Naive thymus-derived CD8-positive, alpha-beta T cell (primary cell): ENCODE results near the gene MTMR4. TPM values are rescaled to one million over a fixed set of nuclear protein-coding genes. Genes with fewer than 3 reads are reported as not detected.

Experiments used
- ATAC-seq, 2 donors: fragments of 150-1000 bp; cut with Tn5 transposase in 1 of 2; sonication (Bioruptor Pico), chemical (Tn5 transposase) in 1 of 2; 1 replicate in 1 of 2; 2 replicates in 1 of 2; pipeline ENCODE4 v1.10.0; 2021; ENCODE audit warnings: mild to moderate bottlenecking in 2 of 2, moderate library complexity in 2 of 2
- POLR2A ChIA-PET: fragments of 350-600 bp; sonication (Branson Sonifier 250); formaldehyde crosslinking; loops from one replicate; lab custom pipeline; 2021; ENCODE audit warnings: antibody characterized with exemption; lab: Charles Lee
- DNase-seq, 10 donors: peaks; one replicate each; pipeline versions ENCODE4 v3.0.0 to v3.0.0-alpha.2; 2020 to 2022
- H3K27ac Mint-ChIP-seq, 10 donors: one replicate each; pipeline ENCODE4 v1.8.0; 2020 to 2022; ENCODE audit warnings: mild to moderate bottlenecking in 10 of 10, mixed read lengths in 10 of 10, moderate library complexity in 4 of 10, inconsistent platforms in 1 of 10
- H3K27me3 Mint-ChIP-seq, 5 donors: one replicate each; pipeline ENCODE4 v1.8.0; 2021 to 2022; ENCODE audit warnings: mixed read lengths in 5 of 5
- H3K36me3 Mint-ChIP-seq, 3 donors: one replicate each; pipeline ENCODE4 v1.8.0; 2020 to 2022; ENCODE audit warnings: mixed read lengths in 3 of 3, mild to moderate bottlenecking in 2 of 3, inconsistent platforms in 1 of 3
- H3K4me1 Mint-ChIP-seq, 4 donors: one replicate each; pipeline ENCODE4 v1.8.0; 2021 to 2022; ENCODE audit warnings: mixed read lengths in 4 of 4
- H3K4me3 Mint-ChIP-seq, 10 donors: one replicate each; pipeline ENCODE4 v1.8.0; 2020 to 2022; ENCODE audit warnings: mild to moderate bottlenecking in 10 of 10, mixed read lengths in 10 of 10, moderate library complexity in 6 of 10, inconsistent platforms in 1 of 10
- H3K9me3 Mint-ChIP-seq, 9 donors: one replicate each; pipeline ENCODE4 v1.8.0; 2020 to 2022; ENCODE audit warnings: mixed read lengths in 9 of 9, mild to moderate bottlenecking in 3 of 9, inconsistent platforms in 1 of 9, moderate library complexity in 1 of 9
- polyA plus RNA-seq, 3 donors: library from polyadenylated mRNA; unstranded; fragments of 300-500 nt; fragmentation: Illumina TruSeq; gene quantifications; one replicate each; pipeline ENCODE4 v1.2.3, GENCODE V29; 2021
- total RNA-seq, 8 experiments: library from RNA in 2 of 8; stranded (reverse) in 2 of 8; gene quantifications; one replicate each; pipeline ENCODE4 v1.2.3 and lab custom pipeline; 2021 to 2026

MTMR4 gene
- total and polyA plus RNA-seq, 5 experiments from 2014 or later: 14.8 to 54.6 (median 22.4) TPM

- H3K27ac Mint-ChIP-seq: peak overlapping the region in 5 of 10 donors; percentile 20 to 92 (median 28)
- no peaks in the 10 kb centered on the region for H3K9me3 Mint-ChIP-seq
- ATAC-seq: no peak
- no peaks in the 10 kb centered on the region for H3K27me3 Mint-ChIP-seq
- peak overlapping the region in 2 of 10 donors; percentile 22 to 51 for H3K4me3 Mint-ChIP-seq
- POLR2A ChIA-PET: no interaction called here
- H3K36me3 Mint-ChIP-seq: no peaks in the 10 kb centered on the region
- peaks cover 13 to 33% (median 20%) of the 10 kb centered on the region in 4 donors for H3K4me1 Mint-ChIP-seq
- DNase-seq: no peak
Observed at GRCh38 chr17:58520843-58521430, 6.5 kb upstream of the MTMR4 start.

- peak overlapping the region; percentile 77 to 98 (median 96) for H3K4me3 Mint-ChIP-seq
- H3K27me3 Mint-ChIP-seq: no peaks in the 10 kb centered on the region
- H3K36me3 Mint-ChIP-seq: peaks cover 0 to 2% (median 0%) of the 10 kb centered on the region in 3 donors
- ATAC-seq (peak; percentile 81 to 84), DNase-seq (peak; percentile 94 to 100 (median 100))
- H3K4me1 Mint-ChIP-seq: peaks cover 30 to 53% (median 40%) of the 10 kb centered on the region in 4 donors
- H3K27ac Mint-ChIP-seq: peak overlapping the region; percentile 91 to 98 (median 92)
- H3K9me3 Mint-ChIP-seq: no peaks in the 10 kb centered on the region
- POLR2A ChIA-PET: interaction anchor here (0.6 to 2.7 kb wide), 21 partner anchors 9 to 1433 kb away, joined by 3 to 23 read pairs (median 4); partner anchors contain the start of genes AKAP1, HSF5, RAD51C and TEX14
Observed at GRCh38 chr17:58517928-58518609, 3.6 kb upstream of the MTMR4 start.

GRCh38 chr17:58517378-58517927 is 3.0 kb upstream of the MTMR4 start:
- POLR2A ChIA-PET: interaction anchor here (0.6 to 2.7 kb wide), 7 partner anchors 14 to 1432 kb away, joined by 3 to 21 read pairs (median 3); partner anchors contain the start of genes AKAP1, HSF5 and TRIM37
- H3K4me3 Mint-ChIP-seq: peak overlapping the region; percentile 77 to 98 (median 96)
- no peaks in the 10 kb centered on the region for H3K9me3 Mint-ChIP-seq
- H3K4me1 Mint-ChIP-seq: peaks cover 34 to 57% (median 45%) of the 10 kb centered on the region in 4 donors
- peak overlapping the region; percentile 91 to 98 (median 92) for H3K27ac Mint-ChIP-seq
- no peaks in the 10 kb centered on the region for H3K27me3 Mint-ChIP-seq
- ATAC-seq: no peak
- H3K36me3 Mint-ChIP-seq: peaks cover 0 to 5% (median 0%) of the 10 kb centered on the region in 3 donors
- no peak for DNase-seq

- no peaks in the 10 kb centered on the region for H3K27me3 Mint-ChIP-seq
- H3K4me3 Mint-ChIP-seq: peak overlapping the region; percentile 77 to 98 (median 96)
- DNase-seq (no peak), ATAC-seq (no peak)
- POLR2A ChIA-PET: interaction anchor here (0.6 to 2.7 kb wide), 6 partner anchors 29 to 590 kb away, joined by 3 to 13 read pairs (median 4); partner anchors contain the start of genes HSF5, RAD51C and TRIM37
- H3K4me1 Mint-ChIP-seq: peaks cover 34 to 62% (median 48%) of the 10 kb centered on the region in 4 donors
- peaks cover 0 to 11% (median 0%) of the 10 kb centered on the region in 3 donors for H3K36me3 Mint-ChIP-seq
- no peaks in the 10 kb centered on the region for H3K9me3 Mint-ChIP-seq
- peak overlapping the region in 9 of 10 donors; percentile 91 to 98 (median 93) for H3K27ac Mint-ChIP-seq
Observed at GRCh38 chr17:58516644-58517377, 2.4 kb upstream of the MTMR4 start.

- Mint-ChIP-seq H3K4me1 (peaks cover 37 to 66% (median 56%) of the 10 kb centered on the region in 4 donors), H3K4me3 (peak overlapping the region; percentile 76 to 98 (median 81)), H3K27ac (peak overlapping the region in 9 of 10 donors; percentile 34 to 92 (median 87)), H3K36me3 (peaks cover 5 to 26% (median 6%) of the 10 kb centered on the region in 3 donors), H3K9me3 (no peaks in the 10 kb centered on the region), H3K27me3 (no peaks in the 10 kb centered on the region)
- DNase-seq: no peak
- no peak for ATAC-seq
- POLR2A ChIA-PET: interaction anchor here (0.6 to 1.8 kb wide), 11 partner anchors 28 to 1558 kb away, joined by 3 to 13 read pairs (median 4); partner anchors contain the start of genes CLTC, HSF5, PRR11 and RAD51C
Observed at GRCh38 chr17:58515286-58515685, 848 bp upstream of the MTMR4 start.

- POLR2A ChIA-PET: interaction anchor here (1.4 to 2.4 kb wide), 8 partner anchors 27 to 641 kb away, joined by 3 to 13 read pairs (median 4); partner anchors contain the start of genes HSF5, PRR11, SKA2 and SUPT4H1
- peak overlapping the region; percentile 76 to 98 (median 81) for H3K4me3 Mint-ChIP-seq
- H3K9me3 Mint-ChIP-seq: no peaks in the 10 kb centered on the region
- no peaks in the 10 kb centered on the region for H3K27me3 Mint-ChIP-seq
- peaks cover 40 to 62% (median 58%) of the 10 kb centered on the region in 4 donors for H3K4me1 Mint-ChIP-seq
- peaks cover 6 to 31% (median 11%) of the 10 kb centered on the region in 3 donors for H3K36me3 Mint-ChIP-seq
- ATAC-seq (no peak), DNase-seq (no peak)
- H3K27ac Mint-ChIP-seq: peak overlapping the region in 9 of 10 donors; percentile 34 to 92 (median 87)
Observed at GRCh38 chr17:58514770-58515157, 326 bp upstream of the MTMR4 start.

- peak in 3 of 10 donors; percentile 19 to 37 (median 28) for DNase-seq
- no peak for ATAC-seq
- Mint-ChIP-seq H3K27ac (peak overlapping the region; percentile 56 to 87 (median 81)), H3K4me1 (peaks cover 37 to 59% (median 55%) of the 10 kb centered on the region in 4 donors), H3K4me3 (peak overlapping the region; percentile 77 to 96 (median 86)), H3K9me3 (no peaks in the 10 kb centered on the region), H3K27me3 (no peaks in the 10 kb centered on the region), H3K36me3 (peaks cover 7 to 43% (median 13%) of the 10 kb centered on the region in 3 donors)
- POLR2A ChIA-PET: interaction anchor here (0.6 to 2.4 kb wide), 3 partner anchors 13 to 118 kb away, joined by 4 to 13 read pairs (median 12); partner anchors contain the start of gene HSF5
Observed at GRCh38 chr17:58513267-58513964, 1.0 kb downstream of the MTMR4 start.

- Mint-ChIP-seq H3K9me3 (no peaks in the 10 kb centered on the region), H3K27me3 (no peaks in the 10 kb centered on the region), H3K4me1 (peaks cover 23 to 37% (median 33%) of the 10 kb centered on the region in 4 donors), H3K4me3 (no peak overlapping the region), H3K27ac (peak overlapping the region in 2 of 10 donors; percentile 10 to 69), H3K36me3 (peaks cover 10 to 72% (median 13%) of the 10 kb centered on the region in 3 donors)
- no peak for DNase-seq
- POLR2A ChIA-PET: interaction anchor here (0.8 kb wide), 1 partner anchor 9 kb away, joined by 3 read pairs; no protein-coding TSS in a partner anchor
- ATAC-seq: no peak
Observed at GRCh38 chr17:58510075-58510474, 4.4 kb downstream of the MTMR4 start.

GRCh38 chr17:58508341-58509067 is 5.9 kb downstream of the MTMR4 start:
- no peak overlapping the region for H3K4me3 Mint-ChIP-seq
- H3K9me3 Mint-ChIP-seq: no peaks in the 10 kb centered on the region
- no peaks in the 10 kb centered on the region for H3K27me3 Mint-ChIP-seq
- DNase-seq: no peak
- H3K4me1 Mint-ChIP-seq: peaks cover 16 to 30% (median 28%) of the 10 kb centered on the region in 4 donors
- no peak for ATAC-seq
- H3K36me3 Mint-ChIP-seq: peaks cover 13 to 88% (median 19%) of the 10 kb centered on the region in 3 donors
- H3K27ac Mint-ChIP-seq: no peak overlapping the region
- POLR2A ChIA-PET: interaction anchor here (1.4 kb wide), 1 partner anchor 12 kb away, joined by 4 read pairs; no protein-coding TSS in a partner anchor

GRCh38 chr17:58507123-58507634 is 7.3 kb downstream of the MTMR4 start:
- ATAC-seq (no peak), DNase-seq (no peak)
- peak overlapping the region in 1 of 10 donors; percentile 74 for H3K27ac Mint-ChIP-seq
- H3K36me3 Mint-ChIP-seq: peaks cover 20 to 94% (median 26%) of the 10 kb centered on the region in 3 donors
- H3K4me1 Mint-ChIP-seq: peaks cover 8 to 19% (median 17%) of the 10 kb centered on the region in 4 donors
- no peak overlapping the region for H3K4me3 Mint-ChIP-seq
- no peaks in the 10 kb centered on the region for H3K27me3 Mint-ChIP-seq
- POLR2A ChIA-PET: interaction anchor here (1.2 to 1.4 kb wide), 2 partner anchors 11 kb away, joined by 3 to 4 read pairs; no protein-coding TSS in a partner anchor
- no peaks in the 10 kb centered on the region for H3K9me3 Mint-ChIP-seq
